ENCODE results near the gene HNF1A.
"Not testable (repeated sequence)": the region's sequence is repeated elsewhere in the genome, so short reads cannot be mapped to it uniquely, and the experiment has no call there.

Gene HNF1A

GRCh38 chr12:121030576-121031212, 52.4 kb downstream of the HNF1A start:
- no peak overlapping the region for H3K27ac ChIP-seq
- no peak overlapping the region for H3K4me3 ChIP-seq
- no peak for DNase-seq (ENCODE audit: low spot score)
- TF ChIP-seq, protein P1, sequence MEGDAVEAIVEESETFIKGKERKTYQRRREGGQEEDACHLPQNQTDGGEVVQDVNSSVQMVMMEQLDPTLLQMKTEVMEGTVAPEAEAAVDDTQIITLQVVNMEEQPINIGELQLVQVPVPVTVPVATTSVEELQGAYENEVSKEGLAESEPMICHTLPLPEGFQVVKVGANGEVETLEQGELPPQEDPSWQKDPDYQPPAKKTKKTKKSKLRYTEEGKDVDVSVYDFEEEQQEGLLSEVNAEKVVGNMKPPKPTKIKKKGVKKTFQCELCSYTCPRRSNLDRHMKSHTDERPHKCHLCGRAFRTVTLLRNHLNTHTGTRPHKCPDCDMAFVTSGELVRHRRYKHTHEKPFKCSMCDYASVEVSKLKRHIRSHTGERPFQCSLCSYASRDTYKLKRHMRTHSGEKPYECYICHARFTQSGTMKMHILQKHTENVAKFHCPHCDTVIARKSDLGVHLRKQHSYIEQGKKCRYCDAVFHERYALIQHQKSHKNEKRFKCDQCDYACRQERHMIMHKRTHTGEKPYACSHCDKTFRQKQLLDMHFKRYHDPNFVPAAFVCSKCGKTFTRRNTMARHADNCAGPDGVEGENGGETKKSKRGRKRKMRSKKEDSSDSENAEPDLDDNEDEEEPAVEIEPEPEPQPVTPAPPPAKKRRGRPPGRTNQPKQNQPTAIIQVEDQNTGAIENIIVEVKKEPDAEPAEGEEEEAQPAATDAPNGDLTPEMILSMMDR (IDR thresholded peaks at IDR 0.05), result no peak

GRCh38 chr12:121033625-121034349, 55.4 kb downstream of the HNF1A start:
- DNase-seq (ENCODE audit: low spot score), result no peak
- TF ChIP-seq, protein P1 (IDR thresholded peaks at IDR 0.05), result no peak
- H3K27ac ChIP-seq, result no peak overlapping the region
- no peak overlapping the region for H3K4me3 ChIP-seq

- H3K27ac ChIP-seq, result no peak overlapping the region
- no peak overlapping the region for H3K4me3 ChIP-seq
- DNase-seq (ENCODE audit: low spot score), result no peak
- TF ChIP-seq, protein P1 (IDR thresholded peaks at IDR 0.05), result no peak
These were observed 56.4 kb downstream of the HNF1A start for GRCh38 chr12:121034616-121035305.

DNA sequence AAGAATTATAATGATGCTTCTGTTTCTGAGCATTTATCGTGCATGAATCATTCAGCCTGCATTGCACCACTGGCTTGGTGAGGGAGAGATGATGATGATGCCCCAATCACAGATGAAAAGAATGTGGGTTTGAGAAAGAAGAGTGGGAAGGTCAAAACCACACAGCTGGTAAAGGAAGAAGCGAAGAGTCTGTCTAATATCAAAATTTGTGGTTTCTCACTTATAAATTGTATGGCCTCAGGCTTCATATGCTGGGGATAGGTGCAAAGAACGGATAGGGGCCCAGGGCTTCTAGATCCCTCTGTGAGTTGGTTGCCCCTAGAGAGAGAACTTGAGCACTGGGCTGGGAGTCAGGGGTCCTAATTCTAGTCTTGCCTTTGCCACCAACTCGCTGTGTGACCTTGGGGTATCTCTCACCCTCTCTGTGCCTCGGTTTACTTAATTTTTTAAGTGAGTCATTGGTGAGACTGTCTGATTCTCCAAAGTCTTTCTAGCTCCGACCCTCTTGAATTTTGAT, 58.5 kb downstream of the HNF1A start:
- DNase-seq (ENCODE audit: low spot score), result no peak
- H3K27ac ChIP-seq, result no peak overlapping the region
- TF ChIP-seq, protein P1 (IDR thresholded peaks at IDR 0.05), result no peak
- H3K4me3 ChIP-seq, result no peak overlapping the region

GRCh38 chr12:121038861-121039668, 60.7 kb downstream of the HNF1A start, which contains the start of gene OASL:
Gene OASL, minus strand, starts transcription at chr12:121039246. Its CDS starts 275 bp downstream, at chr12:121038971.
- H3K27ac ChIP-seq, result peak within 1 kb of the TSS in 1 of 2 donors; percentile 60
- TF ChIP-seq, protein P1 (IDR thresholded peaks at IDR 0.05), result no peak
- no peak for DNase-seq (ENCODE audit: low spot score)

GRCh38 chr12:121043067-121043466, 64.7 kb downstream of the HNF1A start:
- no peak overlapping the region for H3K4me3 ChIP-seq
- H3K27ac ChIP-seq, result no peak overlapping the region
- no peak for DNase-seq (ENCODE audit: low spot score)
- TF ChIP-seq, protein P1 (IDR thresholded peaks at IDR 0.05), result no peak

More at GRCh38 chr12:121038861-121039668, 60.7 kb downstream of the HNF1A start, which contains the start of gene OASL:
- H3K4me3 ChIP-seq, result peak within 1 kb of the TSS; percentile 67

- DNase-seq (ENCODE audit: low spot score); H3K27ac ChIP-seq; H3K4me3 ChIP-seq: not testable (repeated sequence)
These were observed 69.1 kb downstream of the HNF1A start for GRCh38 chr12:121047400-121047799.

Data from coronary artery (tissue), 2 donors.